ENCODE data around the gene FRK. TPM values are rescaled to one million over a fixed set of nuclear protein-coding genes. Genes with fewer than 3 reads are reported as not detected.
"Not testable (repeated sequence)": the region's sequence is repeated elsewhere in the genome, so short reads cannot be mapped to it uniquely, and the experiment has no call there.

Gene FRK
- total RNA-seq, 2 experiments from 2014 or later = 0.13 to 0.46 TPM

DNA sequence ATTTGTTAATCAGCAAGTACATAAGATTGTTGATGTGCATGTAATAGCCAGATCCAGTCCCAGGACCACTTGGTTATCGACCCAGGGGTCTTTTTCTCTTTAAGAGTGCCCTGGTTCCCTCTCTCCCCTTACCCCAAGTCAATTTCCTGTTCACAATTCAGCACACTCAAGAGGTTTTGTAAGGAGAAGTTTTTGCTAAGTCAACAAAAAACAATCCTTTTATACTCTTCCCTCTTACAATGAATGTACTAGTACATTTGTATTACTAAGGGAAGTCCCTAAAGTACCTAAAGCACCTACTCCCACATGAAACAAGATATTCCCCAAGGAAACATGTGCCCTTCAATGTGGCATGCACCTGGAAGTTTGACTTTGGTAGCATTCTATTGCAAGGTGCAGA is 38.3 kb upstream of the FRK start:
- ChIA-PET CTCF (ENCODE audit: unreplicated experiment) (no interaction called here), POLR2A (interaction anchor here (0.6 kb wide), 1 partner anchor 18 kb away, joined by 3 read pairs; no protein-coding TSS in a partner anchor)
- intact Hi-C loops (cut with micrococcal nuclease; ENCODE audit: unreplicated experiment) = no loop called here
- Histone ChIP-seq H3K9me2 (ENCODE audit: insufficient read depth, low read length) (no peaks in the 10 kb centered on the region), H2AFZ (ENCODE audit: low read length) (peak overlapping the region; percentile 97; the same call in 1 of the 2 replicates), H3K4me2 (ENCODE audit: low read length) (peak overlapping the region; percentile 94), H3K27ac (ENCODE audit: low read depth, low read length, poor library complexity, severe bottlenecking) (no peak overlapping the region), H3K36me3 (ENCODE audit: insufficient read depth, low read length) (0 out of 2 replicates have a peak, but pooled peaks cover 3% of the 10 kb centered on the region), H3K4me3 (ENCODE audit: low read depth, low read length, poor library complexity, severe bottlenecking) (peak overlapping the region; percentile 78), H4K20me1 (ENCODE audit: insufficient read depth, low read length) (no peaks in the 10 kb centered on the region), H3K9me3 (ENCODE audit: low read length) (peaks cover 13% of the 10 kb centered on the region; the same call in 1 of the 2 replicates), H3K79me2 (ENCODE audit: insufficient read depth, low read depth, low read length) (peaks cover 20% of the 10 kb centered on the region), H3K4me1 (ENCODE audit: insufficient read depth, low read length, poor library complexity, severe bottlenecking) (peaks cover 37% of the 10 kb centered on the region)
- no peak for TF ChIP-seq CTCF (conservative IDR thresholded peaks at IDR 0.05; ENCODE audit: low read length)
- no peak for TF ChIP-seq EZH2phosphoT487 (IDR thresholded peaks at IDR 0.05; ENCODE audit: borderline replicate concordance, low read depth, low read length)
- DNase-seq (ENCODE audit: low spot score) = no peak
- BruUV-seq (replicated peaks) = no TSS peak

DNA sequence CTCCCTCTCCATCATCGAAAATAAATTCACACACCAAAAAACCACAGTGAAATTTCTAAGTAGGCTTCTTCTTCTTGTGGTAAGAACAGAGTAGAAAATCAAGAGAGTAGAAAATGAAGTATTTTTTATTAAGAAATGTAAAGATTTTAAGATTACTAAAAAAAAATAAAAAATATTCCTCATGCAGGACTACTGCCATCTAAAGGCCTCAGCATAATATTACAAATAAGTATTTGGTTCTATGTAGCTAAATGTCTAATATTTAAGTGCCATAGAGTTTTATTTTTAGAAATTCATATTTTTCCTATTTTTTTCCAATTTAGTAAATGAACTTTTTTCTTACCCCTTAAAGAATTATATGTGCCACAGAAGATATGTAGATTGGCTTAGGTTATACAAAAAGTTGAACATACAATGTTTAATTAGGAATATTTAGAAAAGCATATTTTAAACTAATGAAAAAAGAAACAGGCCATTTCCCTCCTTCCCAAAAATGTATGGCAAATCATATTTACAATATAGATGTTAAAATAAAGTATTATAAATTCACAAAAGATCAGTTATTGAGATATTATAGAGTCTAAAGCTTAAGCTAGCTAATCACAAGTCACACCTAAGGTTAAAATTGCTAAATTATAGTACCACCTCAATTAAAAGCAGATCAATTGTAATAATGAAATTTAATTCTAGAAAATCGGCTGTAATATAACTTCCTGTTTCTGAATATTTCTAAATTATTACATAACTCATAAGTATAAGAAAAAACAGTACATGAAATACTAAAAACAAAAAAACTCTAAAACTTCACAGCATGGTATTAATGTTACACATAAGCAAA is 36.5 kb upstream of the FRK start:
- Histone ChIP-seq H2AFZ (ENCODE audit: low read length) (no peak overlapping the region), H3K4me3 (ENCODE audit: low read depth, low read length, poor library complexity, severe bottlenecking) (no peak overlapping the region), H3K4me2 (ENCODE audit: low read length) (no peak overlapping the region), H3K9me3 (ENCODE audit: low read length) (peaks cover 13% of the 10 kb centered on the region; the same call in 1 of the 2 replicates), H4K20me1 (ENCODE audit: insufficient read depth, low read length) (no peaks in the 10 kb centered on the region), H3K79me2 (ENCODE audit: insufficient read depth, low read depth, low read length) (peaks cover 9% of the 10 kb centered on the region), H3K9me2 (ENCODE audit: insufficient read depth, low read length) (no peaks in the 10 kb centered on the region), H3K4me1 (ENCODE audit: insufficient read depth, low read length, poor library complexity, severe bottlenecking) (peaks cover 23% of the 10 kb centered on the region), H3K27ac (ENCODE audit: low read depth, low read length, poor library complexity, severe bottlenecking) (no peak overlapping the region), H3K36me3 (ENCODE audit: insufficient read depth, low read length) (0 out of 2 replicates have a peak, but pooled peaks cover 3% of the 10 kb centered on the region)
- DNase-seq (ENCODE audit: low spot score) = peak; percentile 25
- ChIA-PET CTCF (ENCODE audit: unreplicated experiment) (interaction anchor here (1.7 kb wide), 1 partner anchor 86 kb away, joined by 6 read pairs; no protein-coding TSS in a partner anchor), POLR2A (interaction anchor here (1.0 to 1.8 kb wide), 3 partner anchors 78 to 83 kb away, joined by 4 to 6 read pairs (median 4); no protein-coding TSS in a partner anchor)
- TF ChIP-seq EZH2phosphoT487 (IDR thresholded peaks at IDR 0.05; ENCODE audit: borderline replicate concordance, low read depth, low read length) (no peak), CTCF (conservative IDR thresholded peaks at IDR 0.05; ENCODE audit: low read length) (peak; percentile 76)
- BruUV-seq (replicated peaks) = no TSS peak
- intact Hi-C loops (cut with micrococcal nuclease; ENCODE audit: unreplicated experiment) = loop anchor here (1.0 kb wide), 1 partner anchor 87 kb away; no protein-coding TSS in a partner anchor

DNA sequence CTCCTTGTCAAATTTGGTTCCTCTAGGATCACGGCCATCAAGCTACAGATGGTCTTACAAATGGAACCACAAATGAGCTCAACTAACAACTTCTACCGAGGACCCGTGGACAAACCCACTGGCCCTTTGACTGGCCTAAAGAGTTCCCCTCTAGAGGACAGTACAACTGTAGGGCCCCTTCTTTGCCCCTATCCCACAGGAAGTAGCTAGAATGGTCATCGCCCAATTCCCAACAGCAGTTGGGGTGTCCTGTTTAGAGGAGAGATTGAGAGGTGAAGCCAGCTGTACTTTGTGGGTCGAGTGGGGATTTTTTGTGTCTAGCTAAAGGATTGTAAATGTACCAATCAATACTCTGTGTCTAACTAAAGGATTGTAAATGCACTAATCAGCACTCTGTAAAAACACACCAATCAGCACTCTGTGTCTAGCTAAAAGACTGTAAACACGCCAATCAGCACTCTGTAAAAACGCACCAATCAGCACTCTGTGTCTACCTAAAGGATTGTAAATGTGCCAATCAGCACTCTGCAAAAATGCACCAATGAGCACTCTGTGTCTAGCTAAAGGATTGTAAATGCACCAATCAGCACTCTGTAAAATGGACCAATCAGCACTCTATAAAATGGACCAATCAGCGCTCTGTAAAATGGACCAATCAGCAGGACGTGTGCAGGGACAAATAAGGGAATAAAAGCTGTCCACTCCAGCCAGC is 35.5 kb upstream of the FRK start:
- H3K9me2 ChIP-seq (ENCODE audit: insufficient read depth, low read length); BruUV-seq (replicated peaks); H3K36me3 ChIP-seq (ENCODE audit: insufficient read depth, low read length); intact Hi-C loops (cut with micrococcal nuclease; ENCODE audit: unreplicated experiment); H2AFZ ChIP-seq (ENCODE audit: low read length); H3K4me2 ChIP-seq (ENCODE audit: low read length); H3K27ac ChIP-seq (ENCODE audit: low read depth, low read length, poor library complexity, severe bottlenecking); H3K4me3 ChIP-seq (ENCODE audit: low read depth, low read length, poor library complexity, severe bottlenecking); H3K79me2 ChIP-seq (ENCODE audit: insufficient read depth, low read depth, low read length); H4K20me1 ChIP-seq (ENCODE audit: insufficient read depth, low read length): not testable (repeated sequence)
- CTCF ChIA-PET (ENCODE audit: unreplicated experiment) = interaction anchor here (0.6 to 1.7 kb wide), 4 partner anchors 77 to 88 kb away, joined by 3 to 6 read pairs (median 4); no protein-coding TSS in a partner anchor
- Histone ChIP-seq H3K9me3 (ENCODE audit: low read length) (peaks cover 13% of the 10 kb centered on the region; the same call in 1 of the 2 replicates), H3K4me1 (ENCODE audit: insufficient read depth, low read length, poor library complexity, severe bottlenecking) (peaks cover 15% of the 10 kb centered on the region)
- POLR2A ChIA-PET = interaction anchor here (0.6 to 1.8 kb wide), 3 partner anchors 79 to 87 kb away, joined by 3 to 4 read pairs (median 4); no protein-coding TSS in a partner anchor
- DNase-seq (ENCODE audit: low spot score) = peak; percentile 18

All from OCI-LY7 (cell line).